Testis (tissue), 3 donors: Measurements from ENCODE around the gene SPACA9. TPM values are rescaled to one million over a fixed set of nuclear protein-coding genes. Genes with fewer than 3 reads are reported as not detected.

ENCODE experiments used
- DNase-seq: peaks from one replicate; pipeline ENCODE4 v3.0.0-alpha.2; 2019
- H3K27ac ChIP-seq, 2 donors: fragments of 200-600 bp; sonication (generic); one replicate each; pipeline ENCODE4 v1.5.1; 2019
- H3K27me3 ChIP-seq: fragments of 200-600 bp; sonication (generic); one replicate; pipeline ENCODE4 v1.5.1; 2019
- H3K36me3 ChIP-seq: fragments of 200-600 bp; sonication (generic); one replicate; pipeline ENCODE4 v1.5.1; 2017; ENCODE audit warnings: low read depth; ENCODE audit errors: missing control alignments
- H3K4me1 ChIP-seq: fragments of 200-600 bp; sonication (generic); one replicate; pipeline ENCODE4 v1.5.1; 2019
- H3K4me3 ChIP-seq, 2 donors: fragments of 200-600 bp; sonication (generic); one replicate each; pipeline ENCODE4 v1.5.1; 2017 to 2019
- H3K9me3 ChIP-seq: fragments of 200-600 bp; sonication (generic); one replicate; pipeline ENCODE4 v1.5.1; 2017
- POLR2A ChIP-seq: fragments of 450-650 bp; IDR thresholded peaks from one replicate; pipeline ENCODE4 v1.6.1; 2017; ENCODE audit warnings: antibody characterized with exemption, mild to moderate bottlenecking, moderate library complexity
- WGBS, 2 donors: methylation state at CpG; one replicate each; pipeline ENCODE4 v1.1.5; 2018; 5-methylcytosine and 5-hydroxymethylcytosine counted together
- intact Hi-C: fragments of 100-400 bp; cut with DNase I; formaldehyde crosslinking; loops from one replicate; pipeline ENCODE4 v1.15.1; 2023; ENCODE audit warnings: low total_unique reads
- polyA plus RNA-seq: library from polyadenylated mRNA; stranded (reverse); fragments of 350-450 nt; fragmentation: Illumina TruSeq; extraction: RNeasy Lipid Tissue Mini Kit (QIAGEN cat#74804); gene quantifications from one replicate; pipeline ENCODE4 v1.2.3, GENCODE V29; 2014; ENCODE audit warnings: low read depth, low replicate concordance; ENCODE audit not compliant: insufficient read depth
- total RNA-seq, 2 donors: library from RNA; depleted of rRNA; stranded (reverse); fragments of >200 nt; gene quantifications; one replicate each; pipeline ENCODE4 v1.2.3, GENCODE V29; 2016
- TF ChIP-seq, protein P1 (sequence below), 3 experiments: fragments of 450-650 bp in 2 of 3; fragments of 200-600 bp in 1 of 3; sonication (generic) in 1 of 3; IDR thresholded peaks; one replicate each; pipeline ENCODE4 v1.5.1; 2016 to 2019; ENCODE audit warnings: antibody characterized with exemption in 3 of 3, mild to moderate bottlenecking in 2 of 3, moderate library complexity in 1 of 3

SPACA9 gene
- total and polyA plus RNA-seq, 3 donors from 2014 or later, result 61.2 to 179 (median 115) TPM

DNA sequence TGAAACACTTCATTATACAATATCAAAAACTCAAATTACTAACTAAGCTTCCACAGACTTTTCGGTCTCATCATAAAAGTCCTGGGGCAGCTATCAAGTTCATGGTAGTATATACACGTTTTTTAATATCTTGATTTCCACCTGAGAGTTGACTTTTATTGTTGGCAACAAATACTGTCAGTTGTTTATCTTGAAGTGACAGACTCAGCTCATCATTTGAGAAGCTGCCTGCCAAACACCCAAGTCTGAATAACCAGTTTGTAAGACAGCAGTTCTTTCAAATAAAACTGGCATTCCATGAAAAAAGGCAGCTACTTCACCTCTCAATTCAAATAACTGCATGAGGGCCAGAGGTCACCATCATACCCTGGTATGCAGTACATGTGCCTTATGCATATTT is 30.6 kb downstream of the SPACA9 start:
- DNase-seq, result no peak
- intact Hi-C loops, result no loop called here
- H3K4me1 ChIP-seq, result no peaks in the 10 kb centered on the region
- whole genome bisulfite sequencing, 2 donors, result 82 to 89% methylated on average over 2 of the region's 2 CpGs
- no peaks in the 10 kb centered on the region for H3K9me3 ChIP-seq
- no peaks in the 10 kb centered on the region for H3K36me3 ChIP-seq
- H3K27ac ChIP-seq, result no peak overlapping the region
- H3K4me3 ChIP-seq, result no peak overlapping the region
- TF ChIP-seq, protein P1, sequence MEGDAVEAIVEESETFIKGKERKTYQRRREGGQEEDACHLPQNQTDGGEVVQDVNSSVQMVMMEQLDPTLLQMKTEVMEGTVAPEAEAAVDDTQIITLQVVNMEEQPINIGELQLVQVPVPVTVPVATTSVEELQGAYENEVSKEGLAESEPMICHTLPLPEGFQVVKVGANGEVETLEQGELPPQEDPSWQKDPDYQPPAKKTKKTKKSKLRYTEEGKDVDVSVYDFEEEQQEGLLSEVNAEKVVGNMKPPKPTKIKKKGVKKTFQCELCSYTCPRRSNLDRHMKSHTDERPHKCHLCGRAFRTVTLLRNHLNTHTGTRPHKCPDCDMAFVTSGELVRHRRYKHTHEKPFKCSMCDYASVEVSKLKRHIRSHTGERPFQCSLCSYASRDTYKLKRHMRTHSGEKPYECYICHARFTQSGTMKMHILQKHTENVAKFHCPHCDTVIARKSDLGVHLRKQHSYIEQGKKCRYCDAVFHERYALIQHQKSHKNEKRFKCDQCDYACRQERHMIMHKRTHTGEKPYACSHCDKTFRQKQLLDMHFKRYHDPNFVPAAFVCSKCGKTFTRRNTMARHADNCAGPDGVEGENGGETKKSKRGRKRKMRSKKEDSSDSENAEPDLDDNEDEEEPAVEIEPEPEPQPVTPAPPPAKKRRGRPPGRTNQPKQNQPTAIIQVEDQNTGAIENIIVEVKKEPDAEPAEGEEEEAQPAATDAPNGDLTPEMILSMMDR (IDR thresholded peaks at IDR 0.05), result no peak
- no peak for TF ChIP-seq POLR2A
- H3K27me3 ChIP-seq, result no peaks in the 10 kb centered on the region

- intact Hi-C loops, result no loop called here
- H3K9me3 ChIP-seq, result no peaks in the 10 kb centered on the region
- H3K27ac ChIP-seq, result no peak overlapping the region
- TF ChIP-seq, protein P1 (IDR thresholded peaks at IDR 0.05), result no peak
- 86 to 90% methylated on average over 6 of the region's 6 CpGs for WGBS, 2 donors
- no peaks in the 10 kb centered on the region for H3K36me3 ChIP-seq
- no peaks in the 10 kb centered on the region for H3K27me3 ChIP-seq
- no peaks in the 10 kb centered on the region for H3K4me1 ChIP-seq
- H3K4me3 ChIP-seq, result no peak overlapping the region
- DNase-seq, result no peak
Observed at GRCh38 chr9:132910376-132910775, 31.7 kb downstream of the SPACA9 start.

GRCh38 chr9:132912131-132912530 is 33.4 kb downstream of the SPACA9 start:
- Histone ChIP-seq H3K27ac (no peak overlapping the region), H3K4me3 (no peak overlapping the region), H3K27me3 (no peaks in the 10 kb centered on the region), H3K4me1 (no peaks in the 10 kb centered on the region), H3K36me3 (no peaks in the 10 kb centered on the region), H3K9me3 (no peaks in the 10 kb centered on the region)
- no peak for DNase-seq
- TF ChIP-seq POLR2A, result no peak
- TF ChIP-seq, protein P1 (IDR thresholded peaks at IDR 0.05), result no peak
- intact Hi-C loops, result no loop called here
- WGBS, 2 donors, result 77 to 82% methylated on average over 4 of the region's 4 CpGs

- Histone ChIP-seq H3K4me3 (no peak overlapping the region), H3K36me3 (no peaks in the 10 kb centered on the region), H3K27me3 (no peaks in the 10 kb centered on the region), H3K27ac (no peak overlapping the region), H3K4me1 (no peaks in the 10 kb centered on the region), H3K9me3 (no peaks in the 10 kb centered on the region)
- TF ChIP-seq POLR2A, result no peak
- TF ChIP-seq, protein P1 (IDR thresholded peaks at IDR 0.05), result no peak
- intact Hi-C loops, result no loop called here
- 93 to 94% methylated on average over 6 of the region's 6 CpGs for WGBS, 2 donors
- DNase-seq, result no peak
Observed at GRCh38 chr9:132914924-132915323, 36.2 kb downstream of the SPACA9 start.

GRCh38 chr9:132919614-132920268 is 41.0 kb downstream of the SPACA9 start:
- Histone ChIP-seq H3K9me3 (no peaks in the 10 kb centered on the region), H3K27ac (no peak overlapping the region), H3K36me3 (no peaks in the 10 kb centered on the region), H3K4me3 (no peak overlapping the region), H3K4me1 (no peaks in the 10 kb centered on the region), H3K27me3 (no peaks in the 10 kb centered on the region)
- intact Hi-C loops, result no loop called here
- 88% methylated on average over 7 of the region's 7 CpGs for WGBS, 2 donors
- no peak for DNase-seq
- TF ChIP-seq, protein P1 (IDR thresholded peaks at IDR 0.05), result no peak
- no peak for TF ChIP-seq POLR2A
